ENCODE data around the gene GNAO1.

GNAO1 gene

GRCh38 chr16:56242740-56243139 is 51.5 kb downstream of the GNAO1 start:
- DNase-seq: no peak

GRCh38 chr16:56244612-56245011 is 53.3 kb downstream of the GNAO1 start:
- DNase-seq: no peak

DNA sequence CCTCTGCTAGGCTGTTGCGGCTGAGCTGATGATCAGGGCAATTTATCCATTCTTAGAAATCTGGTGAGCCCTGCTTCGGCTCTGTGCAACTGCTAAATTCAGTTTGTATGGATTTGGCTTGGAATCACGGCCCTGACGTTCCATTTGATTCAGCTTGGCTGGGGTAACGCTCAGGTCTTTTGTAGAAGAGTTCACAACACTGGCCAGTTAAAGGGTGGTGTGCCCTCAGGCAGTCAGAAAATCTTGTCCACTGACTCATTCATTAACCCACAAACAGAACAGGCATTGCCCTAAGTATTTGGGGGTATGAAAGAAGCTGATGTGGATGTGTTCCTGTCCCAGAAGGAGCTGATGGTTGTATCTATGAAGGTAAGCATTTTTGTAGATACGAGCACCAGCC is 53.9 kb downstream of the GNAO1 start:
- no peak for DNase-seq

GRCh38 chr16:56246051-56246817 is 54.9 kb downstream of the GNAO1 start:
- no peak for DNase-seq

- DNase-seq: no peak
Observed at GRCh38 chr16:56247018-56247417, 55.7 kb downstream of the GNAO1 start.

DNA sequence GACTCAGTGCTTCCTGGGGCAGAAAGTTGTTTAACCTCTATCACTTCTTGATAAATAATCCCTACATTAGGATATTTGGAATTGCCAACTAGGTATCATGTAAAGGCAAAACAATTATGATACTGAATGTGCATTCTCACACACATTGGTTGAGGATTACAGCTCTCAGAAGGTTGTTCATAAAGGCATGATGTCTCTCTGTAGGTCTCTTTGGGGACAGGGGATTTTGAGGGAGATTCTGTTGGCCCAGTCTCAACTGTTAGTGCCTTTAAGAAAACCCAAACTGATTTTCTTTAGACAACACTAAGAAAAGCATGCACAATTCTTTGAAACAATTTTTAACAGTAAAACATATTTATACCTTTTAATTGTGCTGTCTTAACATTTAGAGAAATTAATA is 56.5 kb downstream of the GNAO1 start:
- no peak for DNase-seq

GRCh38 chr16:56252835-56253234 is 61.5 kb downstream of the GNAO1 start:
- peak in 1 of 2 experiments; percentile 56 for DNase-seq

GRCh38 chr16:56255904-56256303 is 64.6 kb downstream of the GNAO1 start:
- DNase-seq: no peak

GRCh38 chr16:56257239-56257638 is 66.0 kb downstream of the GNAO1 start:
- DNase-seq: peak in 1 of 2 experiments; percentile 62

DNA sequence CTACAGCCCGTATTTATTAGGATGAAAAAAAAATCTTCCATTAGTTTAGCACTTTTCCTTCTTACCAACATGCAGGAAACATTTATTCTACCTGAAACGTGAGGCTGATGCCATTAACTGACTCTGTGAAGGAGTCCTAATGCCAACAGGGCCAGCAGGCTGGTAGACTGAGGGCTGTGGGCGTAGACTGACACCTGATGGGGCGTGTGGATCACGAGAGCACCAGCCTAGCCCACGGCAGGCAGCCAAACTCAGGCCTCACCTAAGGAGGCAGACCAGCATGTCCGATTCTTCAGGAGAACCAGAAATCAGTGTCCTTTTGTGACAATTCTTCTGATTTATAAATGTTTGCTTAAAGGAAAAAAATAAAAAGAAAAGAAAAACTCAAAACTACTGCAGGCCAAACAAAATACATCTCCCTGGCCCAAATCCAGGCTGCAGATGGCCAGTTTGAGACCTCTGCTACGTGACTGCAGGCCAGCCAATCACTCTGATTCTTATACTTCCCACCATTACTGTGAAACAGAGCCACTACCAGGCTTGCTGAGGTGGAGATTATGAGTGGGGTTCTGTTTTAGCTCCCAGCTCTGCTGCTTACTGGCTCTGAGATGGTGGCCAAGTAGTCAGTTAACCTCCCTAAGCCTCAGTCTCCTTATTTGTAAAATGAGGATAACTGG is 66.5 kb downstream of the GNAO1 start:
- DNase-seq: peak in 1 of 2 experiments; percentile 36

GRCh38 chr16:56258508-56259424 is 67.5 kb downstream of the GNAO1 start:
- no peak for DNase-seq

- DNase-seq: no peak
Observed at GRCh38 chr16:56259425-56259779, 68.1 kb downstream of the GNAO1 start.

DNA sequence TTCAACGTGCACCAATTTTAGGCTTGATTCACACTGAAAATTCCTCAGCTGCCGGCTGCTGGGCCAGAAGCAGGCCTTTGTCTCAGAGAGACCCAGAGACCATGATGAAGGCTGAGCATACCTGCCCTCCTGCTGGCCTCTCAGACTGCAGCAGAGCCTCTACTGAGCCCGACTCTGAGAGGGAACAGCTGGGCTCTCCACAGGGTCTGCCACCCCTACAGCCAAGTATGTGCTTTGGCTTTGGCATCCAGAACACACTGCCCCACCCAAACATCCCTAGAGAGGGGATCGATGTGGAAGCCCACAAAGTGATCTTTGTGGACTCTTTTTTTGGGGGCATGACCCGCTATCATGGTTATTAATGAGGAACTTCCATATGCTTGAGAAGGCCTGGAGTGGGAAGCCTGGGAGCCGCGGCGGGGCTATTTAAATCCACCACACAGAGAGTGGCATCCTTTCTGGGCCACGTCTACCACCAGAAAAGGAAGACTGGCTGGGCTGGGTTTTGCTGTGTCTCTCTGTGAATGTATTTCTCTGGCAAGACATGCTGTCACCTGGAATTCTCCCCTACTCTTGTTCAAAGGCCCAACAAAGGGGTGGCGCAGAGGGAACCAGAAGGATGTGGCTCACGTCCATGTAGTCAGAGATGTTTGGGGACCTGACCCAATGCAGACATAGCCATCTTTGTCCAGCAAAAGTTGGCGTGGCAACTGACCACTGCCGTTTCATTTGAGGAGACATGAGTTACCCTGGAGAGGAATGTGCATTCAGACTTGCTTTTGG is 69.3 kb downstream of the GNAO1 start:
- DNase-seq: no peak

- DNase-seq: no peak
Observed at GRCh38 chr16:56261656-56262055, 70.4 kb downstream of the GNAO1 start.

- no peak for DNase-seq
Observed at GRCh38 chr16:56262148-56262547, 70.9 kb downstream of the GNAO1 start.

DNA sequence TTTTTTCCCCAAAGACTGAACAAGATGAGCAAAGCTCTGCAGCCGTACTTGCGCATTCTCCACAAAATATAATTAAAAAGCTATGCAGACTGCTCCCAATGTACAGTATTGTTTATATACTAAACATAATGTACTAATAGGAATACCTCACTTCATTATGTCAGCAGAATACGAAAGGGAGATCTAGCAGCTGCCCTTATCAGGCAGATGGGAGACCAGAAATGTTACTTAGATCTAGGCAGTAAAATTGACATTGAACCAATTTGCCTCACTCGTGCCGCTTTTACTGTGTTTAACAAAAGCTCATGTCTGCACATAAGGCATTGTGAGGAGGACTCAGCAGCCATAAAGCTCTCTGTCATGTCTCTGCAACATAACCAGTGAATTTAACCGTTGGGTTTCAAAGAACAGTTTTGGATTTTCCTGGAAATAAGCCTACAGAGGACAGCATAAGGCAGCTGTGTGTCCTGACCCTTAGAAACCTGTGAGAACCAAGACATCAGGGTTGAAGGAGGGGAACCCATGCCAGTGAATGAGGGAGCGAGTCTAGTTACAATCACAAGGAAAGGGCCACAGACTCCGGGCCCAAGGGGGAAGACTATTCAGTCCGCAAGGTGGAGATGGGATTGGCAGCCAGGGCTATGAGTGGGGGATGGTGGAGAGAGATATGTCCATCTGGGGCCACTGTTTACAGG is 71.4 kb downstream of the GNAO1 start:
- DNase-seq: no peak

DNA sequence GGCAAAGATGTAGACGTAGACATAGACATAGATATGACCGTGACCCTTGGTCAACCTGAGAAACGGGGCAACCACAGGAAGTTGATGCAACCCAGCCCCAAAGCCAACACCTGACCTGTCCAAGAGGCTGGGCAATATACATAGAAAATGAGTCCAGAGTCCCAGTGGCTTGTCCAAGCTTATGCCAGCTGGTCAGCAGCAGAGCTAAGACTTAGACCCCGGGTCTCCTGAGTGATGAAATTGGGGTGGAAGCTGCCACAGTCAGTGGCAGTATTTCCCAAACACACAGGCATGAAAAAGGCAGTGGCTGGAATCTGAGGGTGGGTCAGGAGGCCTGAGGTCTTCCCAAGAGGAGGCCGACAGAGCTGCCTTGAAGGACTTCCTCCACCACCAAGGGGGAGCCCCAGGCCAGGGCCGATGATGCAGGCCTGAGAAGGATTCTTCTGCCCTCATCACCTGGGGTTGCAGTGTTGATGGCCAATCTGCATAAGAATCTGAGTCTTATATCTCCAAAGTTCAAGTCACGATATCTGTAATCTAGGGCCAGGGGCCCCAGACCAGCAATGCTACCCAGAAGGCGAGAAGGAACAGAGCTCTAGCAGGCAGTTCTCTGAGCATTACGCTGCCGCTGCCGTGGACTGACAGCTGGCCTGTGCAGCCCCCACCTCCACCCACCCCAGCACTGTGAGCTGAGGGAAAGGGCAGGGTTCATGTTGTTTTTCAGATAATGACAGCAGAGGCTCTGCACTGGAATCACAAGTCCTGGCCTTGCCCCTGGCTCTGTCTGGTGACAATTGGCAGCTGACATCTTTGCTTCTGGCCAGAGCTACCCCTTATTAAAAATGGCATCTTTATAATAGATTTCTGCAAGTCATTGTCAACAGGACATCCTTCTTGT is 72.7 kb downstream of the GNAO1 start:
- DNase-seq: no peak

DNA sequence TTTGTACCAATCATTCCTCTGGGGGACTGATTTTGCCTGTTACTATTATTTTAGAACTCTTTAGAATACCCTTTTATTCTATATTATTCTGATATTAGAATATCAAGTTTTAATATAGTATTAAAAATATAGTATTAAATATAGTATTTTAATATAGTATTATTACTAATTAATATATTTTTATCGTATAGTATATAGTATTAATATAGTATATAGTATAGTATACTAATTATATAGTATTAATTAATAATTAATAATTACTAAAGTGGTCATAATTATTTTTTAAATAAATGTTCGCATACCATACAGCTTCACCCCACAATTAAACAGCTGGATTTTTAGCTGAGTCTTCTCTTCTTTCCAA is 73.3 kb downstream of the GNAO1 start:
- DNase-seq: no peak

- no peak for DNase-seq
Observed at GRCh38 chr16:56265184-56265583, 73.9 kb downstream of the GNAO1 start.

DNA sequence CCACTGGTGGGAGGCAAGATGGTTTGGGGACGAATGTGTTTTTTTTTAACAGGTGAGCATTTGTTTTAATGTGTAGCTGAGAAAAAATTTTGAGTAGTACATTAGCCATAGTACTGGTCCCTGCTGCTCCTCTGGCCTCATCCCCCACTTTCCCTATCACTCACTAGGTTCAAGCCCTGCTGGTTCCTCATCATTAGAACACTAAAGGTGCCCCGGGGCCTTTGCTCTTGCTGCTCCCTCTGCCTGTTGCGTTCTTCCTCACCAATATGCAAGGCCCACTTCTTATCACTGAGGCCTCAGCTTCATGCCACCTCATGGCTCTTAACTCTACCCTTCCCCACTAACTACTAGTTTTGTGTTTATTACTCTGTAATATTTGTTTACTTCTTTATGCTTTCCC is 74.5 kb downstream of the GNAO1 start:
- DNase-seq: no peak
